Measurements from ENCODE around the gene PSME1. TPM values are rescaled to one million over a fixed set of nuclear protein-coding genes. Genes with fewer than 3 reads are reported as not detected.

The PSME1 gene
- total and polyA plus RNA-seq, 4 donors, result 63.3 to 237 (median 101) TPM

- TF ChIP-seq FOXA1 (IDR thresholded peaks at IDR 0.05), result no peak
- no peak for TF ChIP-seq SP1 (IDR thresholded peaks at IDR 0.05)
- no peak for TF ChIP-seq MAX (IDR thresholded peaks at IDR 0.05)
- TF ChIP-seq, protein P1, sequence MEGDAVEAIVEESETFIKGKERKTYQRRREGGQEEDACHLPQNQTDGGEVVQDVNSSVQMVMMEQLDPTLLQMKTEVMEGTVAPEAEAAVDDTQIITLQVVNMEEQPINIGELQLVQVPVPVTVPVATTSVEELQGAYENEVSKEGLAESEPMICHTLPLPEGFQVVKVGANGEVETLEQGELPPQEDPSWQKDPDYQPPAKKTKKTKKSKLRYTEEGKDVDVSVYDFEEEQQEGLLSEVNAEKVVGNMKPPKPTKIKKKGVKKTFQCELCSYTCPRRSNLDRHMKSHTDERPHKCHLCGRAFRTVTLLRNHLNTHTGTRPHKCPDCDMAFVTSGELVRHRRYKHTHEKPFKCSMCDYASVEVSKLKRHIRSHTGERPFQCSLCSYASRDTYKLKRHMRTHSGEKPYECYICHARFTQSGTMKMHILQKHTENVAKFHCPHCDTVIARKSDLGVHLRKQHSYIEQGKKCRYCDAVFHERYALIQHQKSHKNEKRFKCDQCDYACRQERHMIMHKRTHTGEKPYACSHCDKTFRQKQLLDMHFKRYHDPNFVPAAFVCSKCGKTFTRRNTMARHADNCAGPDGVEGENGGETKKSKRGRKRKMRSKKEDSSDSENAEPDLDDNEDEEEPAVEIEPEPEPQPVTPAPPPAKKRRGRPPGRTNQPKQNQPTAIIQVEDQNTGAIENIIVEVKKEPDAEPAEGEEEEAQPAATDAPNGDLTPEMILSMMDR (IDR thresholded peaks at IDR 0.05; ENCODE audit: low read depth, low read length, missing input control), result no peak
- TF ChIP-seq YY1 (IDR thresholded peaks at IDR 0.05), result no peak
- no peak for TF ChIP-seq HNF4G (IDR thresholded peaks at IDR 0.05)
- TF ChIP-seq ZBTB33 (IDR thresholded peaks at IDR 0.05), result no peak
- no peak for TF ChIP-seq FOXA2 (IDR thresholded peaks at IDR 0.05)
- no peak for TF ChIP-seq HNF4A (conservative IDR thresholded peaks at IDR 0.05)
- TF ChIP-seq JUND (IDR thresholded peaks at IDR 0.05), result no peak
- TF ChIP-seq GABPA (IDR thresholded peaks at IDR 0.05 in 1 of 2, conservative IDR thresholded peaks at IDR 0.05 in 1 of 2), result no peak
- no peak for TF ChIP-seq ATF3 (IDR thresholded peaks at IDR 0.05)
- TF ChIP-seq REST (IDR thresholded peaks at IDR 0.05), result no peak
- Histone ChIP-seq H3K27ac (ENCODE audit: low read depth in 1 of 2, low read length in 2 of 2) (peak overlapping the region; percentile 93 to 96), H3K9ac (ENCODE audit: low read depth in 1 of 2, low read length in 2 of 2) (no peak overlapping the region), H3K27me3 (ENCODE audit: control insufficient read depth in 4 of 4, insufficient read depth in 4 of 4, low read length in 3 of 4) (no peaks in the 10 kb centered on the region), H3K4me3 (ENCODE audit: low read depth in 1 of 3, low read length in 3 of 3) (peak overlapping the region in 1 of 3 donors; percentile 82), H3K4me1 (ENCODE audit: control insufficient read depth in 4 of 4, insufficient read depth in 4 of 4, low read length in 3 of 4) (peaks cover 15 to 55% (median 43%) of the 10 kb centered on the region in 4 donors), H3K9me3 (ENCODE audit: control insufficient read depth in 4 of 4, low read length in 3 of 4) (no peaks in the 10 kb centered on the region), H3K36me3 (ENCODE audit: control insufficient read depth in 4 of 4, insufficient read depth in 3 of 4, low read depth in 1 of 4, low read length in 3 of 4) (peaks cover 0 to 6% (median 5%) of the 10 kb centered on the region in 4 donors)
- WGBS, result 79% methylated on average over 19 of the region's 19 CpGs
- DNase-seq (ENCODE audit: low spot score), result no peak
Measured at GRCh38 chr14:24093207-24093900, 42.6 kb upstream of the PSME1 start.
